IPS DF 4.7 (cell line): ENCODE results near the gene RAB17.
"Not testable (repeated sequence)": the region's sequence is repeated elsewhere in the genome, so short reads cannot be mapped to it uniquely, and the experiment has no call there.

Source experiments
- DNase-seq: peaks from one replicate; pipeline ENCODE4 v3.0.0-alpha.2; 2013; ENCODE audit warnings: low spot score; ENCODE audit errors: extremely low read depth

The RAB17 gene

DNA sequence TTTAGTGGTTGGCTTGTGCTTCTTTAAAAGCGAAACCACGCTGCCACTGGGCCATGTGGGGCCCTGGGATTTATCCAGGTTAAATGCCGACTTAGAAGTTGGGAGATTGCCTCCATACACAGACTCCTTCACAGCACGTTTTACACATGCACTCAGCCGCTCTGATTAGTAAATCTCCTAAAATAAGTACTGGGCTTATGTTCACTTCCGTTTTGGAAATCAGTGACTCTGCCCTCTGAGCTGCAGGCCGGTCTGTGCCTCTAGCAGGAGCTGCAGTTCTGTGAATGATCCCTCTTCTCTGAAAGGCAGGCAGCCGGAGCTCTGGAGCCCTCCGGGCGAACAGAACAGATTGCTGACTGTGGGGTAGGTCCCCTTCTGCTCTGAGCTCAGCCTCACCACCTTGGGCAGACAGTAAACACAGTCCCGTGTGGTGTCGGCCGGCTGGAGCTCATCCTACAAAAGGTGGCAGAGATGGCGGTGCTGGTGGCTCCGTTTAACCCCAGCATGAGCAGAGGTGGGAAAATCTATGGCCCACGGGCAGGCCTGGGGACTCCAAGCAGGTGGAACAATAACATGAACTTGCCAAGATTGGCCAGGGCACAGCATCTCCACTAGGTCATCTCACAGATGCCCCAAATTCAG lies 9.8 kb upstream of the RAB17 start:
- DNase-seq = no peak

DNA sequence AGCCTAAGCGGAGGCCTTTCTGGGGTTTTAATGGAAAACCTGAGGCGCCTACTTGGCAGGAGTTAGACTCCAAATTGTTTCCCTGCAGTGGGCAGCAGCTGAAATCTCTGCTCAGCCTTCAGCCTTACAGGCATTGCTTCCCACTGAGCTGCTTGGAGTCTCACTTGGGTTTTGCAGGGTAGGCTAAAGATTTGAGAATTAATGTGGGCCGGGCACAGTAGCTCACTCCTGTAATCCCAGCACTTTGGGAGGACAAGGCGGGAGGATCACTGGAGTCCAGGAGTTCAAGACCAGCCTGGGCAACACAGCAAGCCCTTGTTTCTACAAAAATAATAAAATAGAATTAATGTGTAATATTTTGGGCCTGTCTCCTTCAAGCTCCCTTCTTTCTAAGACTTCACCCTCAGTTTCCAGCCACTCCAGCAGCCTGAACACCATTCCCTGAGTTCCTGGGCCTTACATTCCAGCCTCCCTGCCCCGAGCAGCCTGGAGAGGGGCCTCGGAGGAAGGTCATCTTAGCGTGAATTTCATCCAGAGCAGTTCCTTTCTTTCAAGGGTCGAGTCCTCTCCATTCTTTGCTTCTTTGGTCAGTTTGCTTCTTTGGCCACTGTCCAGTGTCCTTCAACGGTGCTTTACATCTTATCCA lies 9.1 kb upstream of the RAB17 start:
- no peak for DNase-seq

DNA sequence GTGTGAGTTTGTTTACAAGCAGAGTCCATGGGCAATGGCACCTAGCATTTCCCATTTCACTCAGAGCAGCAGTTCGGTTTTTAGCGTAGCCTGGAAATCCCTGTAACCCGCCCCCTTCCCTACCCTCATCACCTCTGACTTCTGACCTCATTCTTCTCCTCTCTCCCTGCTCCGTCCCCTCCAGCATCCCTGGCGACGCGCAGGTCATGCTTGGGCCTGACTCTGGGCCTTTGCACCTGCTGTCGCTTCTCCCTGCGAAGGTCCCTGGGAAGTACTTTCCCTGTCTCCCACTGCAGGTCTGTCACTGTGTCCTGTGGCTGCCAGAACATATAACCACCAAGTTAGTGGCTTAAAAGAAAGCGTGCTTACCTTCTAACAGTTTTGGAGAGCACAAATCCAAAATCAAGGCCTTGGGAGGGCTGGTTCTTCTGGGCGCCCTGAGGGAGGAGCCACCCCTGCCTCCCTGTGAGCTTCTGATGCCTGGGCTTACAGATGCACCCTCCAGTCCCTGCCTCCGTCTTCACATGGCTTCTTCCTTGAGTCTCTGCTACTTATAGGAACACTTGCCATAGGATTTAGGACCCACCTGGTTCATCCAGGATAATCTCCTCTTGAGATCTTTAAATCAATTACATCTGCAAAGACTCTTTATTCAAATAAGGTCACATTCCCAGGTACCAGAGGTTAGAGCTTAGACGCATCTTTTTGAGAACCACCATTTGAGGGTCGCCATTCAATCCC lies 8.1 kb upstream of the RAB17 start:
- DNase-seq = no peak

DNA sequence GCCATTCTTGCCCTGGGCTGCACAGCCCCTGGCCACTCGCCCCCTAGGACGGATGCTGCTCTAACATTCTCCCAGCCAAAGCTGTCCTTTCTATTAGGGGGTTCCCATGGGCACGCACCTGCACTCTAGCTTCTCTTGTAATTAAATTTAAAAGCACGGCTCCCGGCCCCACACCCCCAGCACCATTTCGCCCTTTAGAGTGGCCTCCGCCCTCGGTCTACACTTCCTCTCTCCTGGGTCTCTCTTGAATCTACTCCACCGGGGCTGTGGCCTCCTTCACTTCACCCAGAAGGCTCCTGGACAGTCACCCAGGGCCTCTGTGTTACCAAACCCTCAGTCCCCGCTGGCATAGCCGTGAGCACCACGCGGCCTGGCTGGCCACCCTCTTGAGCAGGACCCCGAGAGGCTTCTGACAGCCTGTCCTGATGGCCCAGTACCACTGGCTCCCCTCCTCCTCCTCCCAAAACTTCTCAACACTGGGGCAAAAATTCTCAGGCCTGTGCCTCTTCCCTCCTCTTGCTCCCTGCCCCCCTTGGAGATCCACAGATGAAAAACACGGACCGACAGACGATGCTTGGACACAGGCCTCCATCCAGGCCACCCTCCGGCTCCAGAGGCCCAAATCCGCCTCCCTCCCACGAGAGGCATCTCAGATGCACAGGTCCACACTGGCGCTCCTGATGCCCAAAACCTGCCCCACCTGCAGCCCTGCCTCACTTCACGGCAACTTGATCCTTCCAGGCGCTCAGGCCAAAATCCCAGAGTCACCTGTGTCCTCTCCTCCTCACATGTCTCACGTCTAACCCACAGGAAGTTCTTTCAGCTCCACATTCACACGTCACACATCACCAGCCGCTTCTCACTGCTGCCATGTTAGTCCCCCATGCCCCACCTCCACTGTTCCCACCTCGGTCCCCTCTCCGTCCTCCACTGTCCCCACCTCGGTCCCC lies 6.9 kb upstream of the RAB17 start:
- no peak for DNase-seq

GRCh38 chr2:237596520-237597195 lies 6.1 kb upstream of the RAB17 start:
- no peak for DNase-seq

DNA sequence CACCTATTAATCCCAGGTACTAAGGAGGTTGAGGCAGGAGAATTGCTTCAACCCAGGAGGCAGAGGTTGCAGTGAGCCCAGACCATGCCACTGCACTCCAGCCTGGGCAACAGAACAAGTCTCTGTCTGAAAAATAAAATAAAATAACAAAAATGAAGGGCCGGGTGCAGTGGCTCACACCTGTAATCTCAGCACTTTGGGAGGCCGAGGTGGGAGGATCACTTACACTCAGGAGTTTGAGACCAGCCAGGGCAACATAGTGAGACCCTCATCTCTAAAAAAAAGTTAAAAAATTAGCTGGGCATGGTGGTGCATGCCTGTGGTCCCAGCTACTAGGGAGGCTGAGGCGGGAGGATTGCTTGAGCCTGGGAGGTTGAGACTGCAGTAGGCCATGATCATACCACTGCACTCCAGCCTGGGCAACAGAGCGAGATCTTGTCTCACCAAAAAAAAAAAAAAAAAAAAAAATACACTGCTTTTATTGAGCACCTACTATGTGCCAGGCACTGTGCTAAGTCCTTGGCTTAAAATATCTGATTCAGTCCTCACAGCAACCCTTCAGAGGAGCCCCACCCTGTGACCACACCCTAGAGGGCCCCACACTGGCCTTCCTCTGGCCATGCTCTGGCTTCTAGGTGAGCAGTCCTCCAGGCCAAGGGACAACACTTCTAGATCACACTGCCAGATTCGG lies 5.4 kb upstream of the RAB17 start:
- DNase-seq = not testable (repeated sequence)

DNA sequence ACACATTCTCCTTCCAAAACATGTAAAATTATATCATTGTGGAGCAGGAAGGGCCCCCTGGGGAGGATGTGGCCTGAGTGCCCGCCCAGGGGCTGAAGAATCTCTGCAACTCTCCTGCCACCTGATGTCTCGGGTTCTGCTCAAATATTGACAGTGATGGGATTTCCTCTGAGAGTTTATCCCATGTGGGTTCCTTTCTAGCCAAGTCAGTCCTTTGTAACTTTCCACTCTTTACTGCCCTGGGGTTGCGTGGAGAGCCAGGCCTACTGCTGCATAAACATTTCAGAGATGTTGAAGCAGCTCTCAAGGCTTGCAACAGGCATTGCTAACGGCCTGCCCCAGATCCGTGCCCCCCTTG lies 4.0 kb upstream of the RAB17 start:
- no peak for DNase-seq

- DNase-seq = no peak
These were observed 3.2 kb upstream of the RAB17 start for GRCh38 chr2:237593596-237594320.

GRCh38 chr2:237593036-237593435 lies 2.5 kb upstream of the RAB17 start:
- DNase-seq = no peak

DNA sequence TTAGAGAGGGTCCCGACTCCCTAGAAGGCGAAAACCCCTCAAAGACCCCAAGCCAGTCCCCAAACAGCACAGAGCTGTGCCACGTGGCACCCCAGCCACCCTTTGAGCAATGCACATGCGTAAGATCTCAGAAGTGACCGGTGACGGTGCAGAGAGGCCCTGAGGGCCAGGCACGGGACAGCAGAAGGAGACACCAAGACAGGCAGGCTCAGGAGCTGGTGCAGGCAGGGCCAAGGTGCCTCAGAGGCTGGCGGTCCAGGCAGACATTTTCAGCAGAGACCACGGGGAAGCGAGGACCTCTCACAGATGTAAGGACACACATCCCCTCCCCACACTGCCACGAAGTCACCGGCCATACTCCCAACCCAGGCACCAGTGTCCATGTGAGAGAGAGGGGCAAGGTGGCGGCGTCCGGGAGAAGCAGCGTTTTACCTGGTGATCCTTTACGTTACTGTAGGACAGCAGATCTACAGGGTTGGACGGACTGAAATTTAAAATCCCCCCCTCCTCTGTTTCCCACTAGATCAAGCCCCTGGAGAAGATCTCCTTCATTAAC lies 2.0 kb upstream of the RAB17 start:
- DNase-seq = no peak

DNA sequence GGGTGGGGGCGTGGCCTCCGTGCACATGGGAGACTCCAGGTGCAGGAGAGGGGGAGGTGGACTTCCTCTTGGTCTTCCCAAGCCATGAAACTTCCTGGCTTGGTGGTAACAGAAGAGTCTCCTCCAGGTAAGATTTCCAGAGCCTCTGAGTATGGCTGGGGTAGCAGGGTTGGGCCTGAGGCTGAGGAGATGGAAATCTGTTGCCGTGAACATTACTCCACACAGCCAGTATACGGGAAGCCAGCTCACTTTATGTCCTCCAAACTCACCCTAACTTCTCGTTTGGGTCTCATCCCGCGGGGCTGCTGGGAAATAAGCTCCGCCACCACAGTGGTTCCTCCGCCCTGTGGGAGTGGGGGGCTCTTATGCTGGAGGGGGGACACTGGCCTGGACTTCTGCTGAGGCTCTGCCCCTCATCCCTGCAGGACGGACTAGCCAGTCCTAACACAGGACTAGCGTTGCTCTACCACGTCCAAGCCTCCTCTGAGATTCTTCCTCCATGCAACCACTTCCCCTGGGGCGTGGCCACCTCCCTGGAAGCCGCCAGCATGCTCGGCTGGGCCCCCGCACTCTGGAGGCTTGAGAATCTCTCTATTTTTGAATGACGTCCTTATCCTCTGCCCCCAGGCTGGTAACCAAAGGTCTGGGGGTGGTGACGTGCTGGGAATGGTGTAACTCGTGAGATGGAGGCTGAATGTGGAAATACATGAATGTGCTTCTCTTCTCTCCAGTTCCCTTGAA lies 777 bp upstream of the RAB17 start:
- no peak for DNase-seq

GRCh38 chr2:237588044-237588696 lies 2.4 kb downstream of the RAB17 start:
- no peak for DNase-seq

- no peak for DNase-seq
These were observed 4.8 kb downstream of the RAB17 start for GRCh38 chr2:237585590-237586221.

DNA sequence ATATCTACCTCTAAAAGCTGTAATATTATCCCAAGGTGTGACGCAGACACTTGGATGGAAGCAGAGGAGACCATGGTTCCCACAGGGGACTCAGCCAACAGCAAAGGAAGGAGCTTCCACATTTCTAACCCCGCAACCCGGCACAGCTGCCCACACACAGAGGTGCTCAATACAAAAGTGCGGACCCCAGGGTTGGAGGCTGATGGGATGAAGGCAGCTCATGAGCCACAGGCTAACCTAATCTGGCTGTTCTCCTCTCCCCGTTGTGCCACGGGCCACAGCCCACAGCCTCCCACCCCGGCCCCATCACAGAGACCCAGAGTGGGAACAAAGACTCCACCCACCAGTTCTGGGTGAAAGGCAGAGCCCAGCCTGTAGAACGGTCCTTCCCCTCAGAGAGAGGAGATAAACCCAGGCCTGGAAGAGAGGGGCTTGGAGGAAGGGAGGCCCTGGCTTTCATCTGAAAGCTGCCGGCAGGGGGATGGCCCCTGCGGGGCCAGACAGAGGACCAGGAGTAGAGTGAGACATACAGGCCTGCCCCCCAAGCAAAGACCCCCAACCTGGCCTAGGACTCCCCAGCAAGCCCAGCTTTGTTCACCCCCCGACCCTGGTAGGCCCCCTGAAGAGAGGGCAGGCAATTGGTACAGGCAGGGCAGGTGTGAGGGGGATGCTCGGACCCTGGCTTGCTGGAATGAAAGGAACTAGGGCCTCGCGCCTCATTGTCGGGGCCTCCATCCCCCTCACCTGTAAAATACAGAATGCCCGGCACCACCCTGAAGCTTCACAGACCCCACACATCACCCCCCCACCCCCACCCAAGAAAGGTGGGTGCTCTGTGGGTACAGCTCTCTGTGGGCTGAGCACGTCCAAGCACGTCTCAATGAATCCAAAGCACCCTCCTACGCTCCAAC lies 6.9 kb downstream of the RAB17 start:
- DNase-seq = no peak

- no peak for DNase-seq
These were observed 8.5 kb downstream of the RAB17 start for GRCh38 chr2:237581751-237582746.

DNA sequence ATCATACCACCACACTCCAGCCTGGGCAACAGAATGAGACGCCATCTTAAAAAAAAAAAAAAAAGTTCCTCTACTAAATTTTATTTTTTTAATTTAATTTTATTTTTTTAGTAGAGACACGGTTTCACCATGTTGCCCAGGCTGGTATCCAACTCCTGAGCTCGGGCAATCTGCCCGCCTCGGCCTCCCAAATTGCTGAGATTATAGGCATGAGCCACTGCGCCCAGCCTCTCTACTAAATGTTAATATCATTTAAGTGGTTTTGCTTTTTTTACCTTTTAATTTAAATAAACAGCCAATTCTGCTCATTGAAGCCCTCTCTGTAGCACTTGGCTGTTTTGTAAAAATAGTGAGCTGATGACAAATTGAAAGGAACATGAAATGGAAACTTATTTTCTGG lies 9.2 kb downstream of the RAB17 start:
- DNase-seq = no peak
